ENCODE data around the gene TNFAIP8. TPM values are rescaled to one million over a fixed set of nuclear protein-coding genes. Genes with fewer than 3 reads are reported as not detected.

The TNFAIP8 gene
- total RNA-seq, 1 donor from 2014 or later, result 40.6 TPM

DNA sequence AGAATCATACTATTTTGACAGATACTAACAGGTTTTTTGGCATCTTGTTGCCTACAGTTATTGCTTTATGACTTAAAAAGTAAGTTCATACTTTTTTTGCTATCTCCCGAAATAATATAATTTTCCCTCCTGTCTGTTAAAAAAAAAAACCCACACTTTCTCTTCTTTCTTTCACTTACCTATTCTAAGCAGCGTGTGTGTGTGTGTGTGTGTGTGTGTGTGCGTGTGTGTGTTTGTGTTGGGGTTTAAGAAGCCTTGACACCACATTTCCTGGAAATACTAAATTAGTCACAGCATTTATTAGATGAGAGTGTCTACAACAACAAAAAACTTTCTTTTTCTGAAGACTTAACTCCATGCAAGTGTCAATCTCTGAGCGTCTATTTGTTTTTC lies 12.4 kb downstream of the TNFAIP8 start:
- H3K27ac Mint-ChIP-seq, result no peak overlapping the region
- no peaks in the 10 kb centered on the region for H3K36me3 ChIP-seq

DNA sequence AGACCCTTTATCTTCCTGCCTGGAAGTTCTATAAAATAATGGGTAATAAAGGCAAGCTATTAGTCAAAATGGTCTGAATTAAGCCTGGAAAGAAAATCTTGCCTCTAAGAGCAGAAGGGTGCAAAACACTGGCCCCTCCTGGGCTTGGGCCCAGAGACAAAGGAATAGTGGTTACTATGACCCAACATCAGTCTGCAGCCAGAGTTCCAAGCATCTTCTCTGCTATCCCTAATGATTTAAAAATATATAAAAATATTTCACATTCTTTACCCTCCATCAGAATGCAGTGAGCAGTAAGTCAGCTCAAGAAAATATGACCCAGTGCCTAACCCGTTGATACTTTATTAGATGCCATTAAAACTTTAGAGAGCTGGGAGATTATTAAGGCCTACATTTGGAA lies 14.7 kb downstream of the TNFAIP8 start:
- H3K4me1 Mint-ChIP-seq, result no peaks in the 10 kb centered on the region
- Histone ChIP-seq H3K79me2 (ENCODE audit: low read depth) (no peaks in the 10 kb centered on the region), H3K36me3 (no peaks in the 10 kb centered on the region), H2AFZ (replicated peaks) (no peak overlapping the region), H4K20me1 (ENCODE audit: low read depth) (no peaks in the 10 kb centered on the region), H3K27me3 (no peaks in the 10 kb centered on the region), H3K9me3 (ENCODE audit: low read depth) (no peaks in the 10 kb centered on the region), H3K4me1 (no peaks in the 10 kb centered on the region), H3F3A (ENCODE audit: low read depth) (no peaks in the 10 kb centered on the region), H3K9ac (no peak overlapping the region), H3K27ac (no peak overlapping the region), H3K4me3 (no peak overlapping the region), H3K4me2 (no peak overlapping the region)
- H3K27ac Mint-ChIP-seq, result no peak overlapping the region
- no peaks in the 10 kb centered on the region for H3K36me3 Mint-ChIP-seq
- no peak for DNase-seq (ENCODE audit: low spot score)
- TF ChIP-seq, protein P1, sequence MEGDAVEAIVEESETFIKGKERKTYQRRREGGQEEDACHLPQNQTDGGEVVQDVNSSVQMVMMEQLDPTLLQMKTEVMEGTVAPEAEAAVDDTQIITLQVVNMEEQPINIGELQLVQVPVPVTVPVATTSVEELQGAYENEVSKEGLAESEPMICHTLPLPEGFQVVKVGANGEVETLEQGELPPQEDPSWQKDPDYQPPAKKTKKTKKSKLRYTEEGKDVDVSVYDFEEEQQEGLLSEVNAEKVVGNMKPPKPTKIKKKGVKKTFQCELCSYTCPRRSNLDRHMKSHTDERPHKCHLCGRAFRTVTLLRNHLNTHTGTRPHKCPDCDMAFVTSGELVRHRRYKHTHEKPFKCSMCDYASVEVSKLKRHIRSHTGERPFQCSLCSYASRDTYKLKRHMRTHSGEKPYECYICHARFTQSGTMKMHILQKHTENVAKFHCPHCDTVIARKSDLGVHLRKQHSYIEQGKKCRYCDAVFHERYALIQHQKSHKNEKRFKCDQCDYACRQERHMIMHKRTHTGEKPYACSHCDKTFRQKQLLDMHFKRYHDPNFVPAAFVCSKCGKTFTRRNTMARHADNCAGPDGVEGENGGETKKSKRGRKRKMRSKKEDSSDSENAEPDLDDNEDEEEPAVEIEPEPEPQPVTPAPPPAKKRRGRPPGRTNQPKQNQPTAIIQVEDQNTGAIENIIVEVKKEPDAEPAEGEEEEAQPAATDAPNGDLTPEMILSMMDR (IDR thresholded peaks at IDR 0.05), result no peak
- TF ChIP-seq EZH2 (IDR thresholded peaks at IDR 0.05) (no peak), EZH2phosphoT487 (IDR thresholded peaks at IDR 0.05) (no peak)
- no peaks in the 10 kb centered on the region for H3K27me3 Mint-ChIP-seq (ENCODE audit: insufficient read depth, low read depth)
- H3K4me3 Mint-ChIP-seq, result no peak overlapping the region
- H3K9me3 Mint-ChIP-seq, result no peaks in the 10 kb centered on the region

More for the DNA sequence above, 12.4 kb downstream of the TNFAIP8 start:
- Histone ChIP-seq H4K20me1 (ENCODE audit: low read depth) (no peaks in the 10 kb centered on the region), H3K27me3 (no peaks in the 10 kb centered on the region), H3F3A (ENCODE audit: low read depth) (no peaks in the 10 kb centered on the region), H3K4me1 (no peaks in the 10 kb centered on the region), H3K27ac (no peak overlapping the region), H2AFZ (replicated peaks) (no peak overlapping the region), H3K9me3 (ENCODE audit: low read depth) (no peaks in the 10 kb centered on the region), H3K9ac (no peak overlapping the region), H3K4me3 (no peak overlapping the region), H3K79me2 (ENCODE audit: low read depth) (no peaks in the 10 kb centered on the region), H3K4me2 (no peak overlapping the region)
- no peaks in the 10 kb centered on the region for H3K27me3 Mint-ChIP-seq (ENCODE audit: insufficient read depth, low read depth)
- H3K36me3 Mint-ChIP-seq, result no peaks in the 10 kb centered on the region
- H3K9me3 Mint-ChIP-seq, result no peaks in the 10 kb centered on the region
- DNase-seq (ENCODE audit: low spot score), result no peak
- H3K4me1 Mint-ChIP-seq, result no peaks in the 10 kb centered on the region
- no peak for TF ChIP-seq EZH2phosphoT487 (IDR thresholded peaks at IDR 0.05)
- TF ChIP-seq, protein P1 (IDR thresholded peaks at IDR 0.05), result no peak
- TF ChIP-seq EZH2 (IDR thresholded peaks at IDR 0.05), result no peak
- no peak overlapping the region for H3K4me3 Mint-ChIP-seq

DNA sequence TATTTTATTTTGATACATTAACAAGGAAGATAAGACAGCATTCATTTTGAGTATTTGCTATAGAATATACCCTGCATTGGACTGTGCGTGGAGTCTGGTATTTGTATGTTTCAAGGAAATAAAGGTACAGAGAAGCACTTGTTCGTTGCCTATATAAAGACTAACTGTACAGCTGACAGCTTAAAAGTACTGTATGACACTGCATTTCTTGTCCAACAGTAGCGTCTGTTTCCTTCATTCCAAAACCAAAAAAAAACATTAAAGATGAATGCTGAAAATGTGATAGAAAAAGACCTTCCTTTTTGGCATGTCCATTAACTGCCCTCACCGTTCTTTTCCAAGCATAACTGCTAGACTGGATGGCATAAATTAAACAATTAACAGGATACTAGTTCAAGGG lies 15.3 kb downstream of the TNFAIP8 start:
- H2AFZ ChIP-seq (replicated peaks), result no peak overlapping the region
- no peak overlapping the region for H3K9ac ChIP-seq
- no peak overlapping the region for H3K27ac ChIP-seq
- Mint-ChIP-seq H3K27ac (no peak overlapping the region), H3K4me3 (no peak overlapping the region), H3K9me3 (no peaks in the 10 kb centered on the region), H3K36me3 (no peaks in the 10 kb centered on the region), H3K27me3 (ENCODE audit: insufficient read depth, low read depth) (no peaks in the 10 kb centered on the region), H3K4me1 (no peaks in the 10 kb centered on the region)
- no peaks in the 10 kb centered on the region for H4K20me1 ChIP-seq (ENCODE audit: low read depth)
- H3K27me3 ChIP-seq, result no peaks in the 10 kb centered on the region
- H3K4me1 ChIP-seq, result no peaks in the 10 kb centered on the region
- no peaks in the 10 kb centered on the region for H3K36me3 ChIP-seq
- H3K4me2 ChIP-seq, result no peak overlapping the region
- no peaks in the 10 kb centered on the region for H3K9me3 ChIP-seq (ENCODE audit: low read depth)
- no peak overlapping the region for H3K4me3 ChIP-seq
- DNase-seq (ENCODE audit: low spot score), result no peak
- no peaks in the 10 kb centered on the region for H3K79me2 ChIP-seq (ENCODE audit: low read depth)
- H3F3A ChIP-seq (ENCODE audit: low read depth), result no peaks in the 10 kb centered on the region
- TF ChIP-seq EZH2phosphoT487 (IDR thresholded peaks at IDR 0.05) (no peak), EZH2 (IDR thresholded peaks at IDR 0.05) (no peak)
- TF ChIP-seq, protein P1 (IDR thresholded peaks at IDR 0.05), result no peak

All from neural progenitor cell (in vitro differentiated cells).